ENCODE data around the gene GNG3. TPM values are rescaled to one million over a fixed set of nuclear protein-coding genes. Genes with fewer than 3 reads are reported as not detected.
"Not testable (repeated sequence)": the region's sequence is repeated elsewhere in the genome, so short reads cannot be mapped to it uniquely, and the experiment has no call there.

GNG3 gene
- total RNA-seq, 2 experiments from 2014 or later: not detected

- Mint-ChIP-seq H3K4me3 (peak within 1 kb of the TSS; percentile 100), H3K27ac (peak within 1 kb of the TSS; percentile 98), H3K27me3 (no peaks in the 10 kb centered on the region), H3K9me3 (no peaks in the 10 kb centered on the region), H3K36me3 (peaks cover 33% of the 10 kb centered on the region), H3K4me1 (peaks cover 39% of the 10 kb centered on the region)
- peak; percentile 99 for DNase-seq
- ATAC-seq (ENCODE audit: low read depth): peak; percentile 89
- POLR2A ChIA-PET: interaction anchor here (0.5 to 8.3 kb wide), 43 partner anchors 8 to 1646 kb away, joined by 3 to 107 read pairs (median 5); partner anchors contain the start of genes B3GAT3, BSCL2, C11orf98 and CSKMT
Measured at GRCh38 chr11:62727165-62727871, 19.8 kb downstream of the GNG3 start, which contains the start of gene HNRNPUL2. Gene HNRNPUL2 (minus strand): TSS chr11:62727457. CDS start chr11:62727156, 301 bp downstream.

DNA sequence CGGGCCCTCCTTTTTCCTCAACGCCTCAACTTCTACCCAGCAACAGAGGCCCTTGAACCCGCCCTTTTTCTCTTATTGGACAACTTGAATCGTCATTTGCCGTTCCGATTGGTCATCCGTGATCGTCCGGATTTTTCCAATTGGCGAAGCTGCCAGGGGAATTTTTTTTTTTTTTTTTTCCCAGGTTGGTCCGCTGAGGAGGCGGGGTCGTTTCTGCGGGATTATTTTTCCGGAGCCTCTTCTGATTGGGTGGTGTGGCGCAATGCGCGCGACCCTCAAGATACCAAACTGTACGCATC, 20.3 kb downstream of the GNG3 start:
- Mint-ChIP-seq H3K27ac (peak overlapping the region; percentile 98), H3K4me3 (peak overlapping the region; percentile 100), H3K36me3 (peaks cover 28% of the 10 kb centered on the region), H3K27me3 (no peaks in the 10 kb centered on the region), H3K4me1 (peaks cover 34% of the 10 kb centered on the region), H3K9me3 (no peaks in the 10 kb centered on the region)
- ATAC-seq (ENCODE audit: low read depth) (peak; percentile 55), DNase-seq (no peak)
- POLR2A ChIA-PET: interaction anchor here (0.6 to 8.3 kb wide), 38 partner anchors 9 to 176 kb away, joined by 3 to 107 read pairs (median 8); partner anchors contain the start of genes B3GAT3, BSCL2, C11orf98 and CSKMT

DNA sequence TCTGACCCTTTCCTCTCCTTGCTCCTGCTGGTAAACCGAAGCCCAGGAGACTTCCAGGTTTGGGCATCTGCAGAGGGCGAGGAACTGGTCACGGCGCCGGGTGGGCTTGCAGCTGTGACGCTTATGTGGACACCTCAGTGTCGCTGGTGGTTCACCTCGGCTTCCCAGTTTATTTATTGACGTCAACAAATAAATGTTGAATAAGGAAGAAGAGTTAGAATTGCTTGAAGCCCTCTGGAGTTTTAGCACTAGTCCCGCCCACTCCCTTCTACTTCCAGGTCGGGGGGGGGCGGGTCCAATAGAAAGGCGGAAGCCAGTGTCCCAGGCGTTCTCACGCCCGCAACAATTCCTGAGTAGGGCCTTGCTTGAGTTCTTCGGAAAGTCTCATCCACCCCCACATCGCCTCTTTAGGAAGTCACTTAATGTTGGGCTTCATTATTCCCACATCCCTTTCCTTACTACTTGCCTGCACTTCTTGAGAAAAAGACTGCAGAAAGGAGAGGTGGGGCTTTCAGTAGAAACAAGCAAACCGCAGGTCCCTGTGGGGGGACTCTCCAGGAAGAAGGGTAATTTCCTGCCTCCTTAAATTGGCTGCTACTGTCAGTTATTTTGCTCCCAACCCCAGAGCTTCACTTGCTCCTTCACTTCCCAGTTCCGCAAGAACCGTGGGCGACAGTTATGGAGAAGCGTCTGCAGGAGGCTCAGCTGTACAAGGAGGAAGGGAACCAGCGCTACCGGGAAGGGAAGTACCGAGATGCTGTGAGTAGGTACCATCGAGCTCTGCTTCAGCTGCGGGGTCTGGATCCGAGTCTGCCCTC, 20.9 kb downstream of the GNG3 start, which contains the start of gene TTC9C:
TSS of gene TTC9C (plus strand) at position 316 of the 818 bp plus-strand sequence. CDS start at position 679, 363 bp downstream.
- peak within 1 kb of the TSS; percentile 100 for H3K4me3 Mint-ChIP-seq
- H3K27ac Mint-ChIP-seq: peak within 1 kb of the TSS; percentile 98
- ATAC-seq (ENCODE audit: low read depth) (peak; percentile 13), DNase-seq (peak; percentile 79)
- POLR2A ChIA-PET: interaction anchor here (0.5 to 8.3 kb wide), 29 partner anchors 9 to 575 kb away, joined by 3 to 107 read pairs (median 9); partner anchors contain the start of genes B3GAT3, BSCL2, C11orf98 and CSKMT
- H3K27me3 Mint-ChIP-seq: no peaks in the 10 kb centered on the region
- peaks cover 30% of the 10 kb centered on the region for H3K36me3 Mint-ChIP-seq
- H3K9me3 Mint-ChIP-seq: no peaks in the 10 kb centered on the region
- peaks cover 39% of the 10 kb centered on the region for H3K4me1 Mint-ChIP-seq

- not testable (repeated sequence) for H3K27me3 Mint-ChIP-seq; ATAC-seq (ENCODE audit: low read depth); H3K9me3 Mint-ChIP-seq
- DNase-seq: peak; percentile 10
- POLR2A ChIA-PET: interaction anchor here (0.6 to 8.3 kb wide), 10 partner anchors 21 to 178 kb away, joined by 3 to 107 read pairs (median 23); partner anchors contain the start of genes BSCL2, GNG3, LBHD1 and POLR2G
- Mint-ChIP-seq H3K27ac (peak overlapping the region; percentile 38), H3K4me3 (peak overlapping the region; percentile 100), H3K36me3 (peaks cover 24% of the 10 kb centered on the region), H3K4me1 (peaks cover 26% of the 10 kb centered on the region)
Measured at GRCh38 chr11:62730076-62730475, 22.6 kb downstream of the GNG3 start.

DNA sequence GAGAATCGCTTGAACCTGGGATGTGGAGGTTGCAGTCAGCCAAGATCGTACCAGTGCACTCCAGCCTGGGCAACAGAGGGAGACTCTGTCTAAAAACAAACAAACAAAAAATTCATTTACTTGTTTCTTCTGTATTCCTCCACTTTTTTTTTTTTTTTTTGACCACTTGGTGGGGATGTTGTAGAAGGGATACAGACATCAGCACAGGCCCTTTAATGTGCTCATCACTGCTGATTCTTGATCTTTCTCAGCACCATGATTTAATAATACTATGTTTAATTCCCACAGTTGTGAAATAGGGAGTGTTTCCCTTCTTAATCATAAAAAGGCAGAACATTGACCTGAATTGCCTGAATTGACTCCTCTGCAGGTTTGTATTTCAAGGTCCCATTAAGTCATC, 25.4 kb downstream of the GNG3 start:
- H3K27ac Mint-ChIP-seq: no peak overlapping the region
- no peaks in the 10 kb centered on the region for H3K27me3 Mint-ChIP-seq
- H3K9me3 Mint-ChIP-seq: no peaks in the 10 kb centered on the region
- no peak overlapping the region for H3K4me3 Mint-ChIP-seq
- DNase-seq (peak; percentile 14), ATAC-seq (ENCODE audit: low read depth) (no peak)
- POLR2A ChIA-PET: no interaction called here
- H3K4me1 Mint-ChIP-seq: peaks cover 19% of the 10 kb centered on the region
- H3K36me3 Mint-ChIP-seq: peaks cover 14% of the 10 kb centered on the region

GRCh38 chr11:62737196-62737595, 29.7 kb downstream of the GNG3 start:
- Mint-ChIP-seq H3K4me1 (peaks cover 7% of the 10 kb centered on the region), H3K27ac (no peak overlapping the region), H3K27me3 (no peaks in the 10 kb centered on the region), H3K36me3 (peaks cover 16% of the 10 kb centered on the region), H3K4me3 (no peak overlapping the region), H3K9me3 (no peaks in the 10 kb centered on the region)
- DNase-seq (no peak), ATAC-seq (ENCODE audit: low read depth) (no peak)
- POLR2A ChIA-PET: interaction anchor here (0.6 to 1.1 kb wide), 2 partner anchors 98 to 155 kb away, joined by 3 read pairs; no protein-coding TSS in a partner anchor

DNA sequence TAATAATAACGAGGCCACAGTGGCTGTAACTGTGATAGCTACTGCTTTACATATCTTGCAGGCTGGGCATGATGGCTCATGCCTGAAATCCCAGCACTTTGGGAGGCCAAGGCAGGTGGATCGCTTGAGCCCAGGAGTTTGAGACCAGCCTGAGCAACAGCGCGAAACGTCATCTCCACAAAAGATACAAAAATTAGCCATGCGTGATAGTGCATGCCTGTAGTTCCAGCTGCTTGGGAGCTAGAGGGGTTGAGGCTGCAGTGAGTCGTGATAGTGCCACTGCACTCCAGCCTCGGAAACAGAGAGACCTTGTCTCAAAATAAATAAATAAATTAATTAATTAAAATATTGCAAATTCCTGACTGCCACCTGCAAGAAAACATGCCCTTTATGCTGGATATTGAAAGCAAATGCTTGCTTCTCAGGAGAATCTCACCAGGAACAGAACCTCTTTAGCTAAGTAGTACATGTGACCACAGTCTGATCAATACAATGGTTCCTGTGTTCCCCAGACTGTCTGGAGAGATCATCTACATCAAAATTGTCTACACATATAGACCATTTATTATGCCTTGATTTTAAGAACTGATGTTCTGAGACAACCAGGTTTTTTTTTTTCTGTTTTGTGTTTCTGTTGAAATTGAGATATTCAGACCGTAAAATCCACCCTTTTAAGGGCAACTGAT, 40.1 kb downstream of the GNG3 start:
- no peaks in the 10 kb centered on the region for H3K9me3 Mint-ChIP-seq
- ATAC-seq (ENCODE audit: low read depth) (no peak), DNase-seq (no peak)
- POLR2A ChIA-PET: interaction anchor here (1.2 to 1.8 kb wide), 2 partner anchors 20 to 108 kb away, joined by 4 to 5 read pairs; partner anchors contain the start of gene HNRNPUL2
- H3K4me3 Mint-ChIP-seq: no peak overlapping the region
- H3K4me1 Mint-ChIP-seq: peaks cover 15% of the 10 kb centered on the region
- H3K36me3 Mint-ChIP-seq: peaks cover 3% of the 10 kb centered on the region
- no peaks in the 10 kb centered on the region for H3K27me3 Mint-ChIP-seq
- H3K27ac Mint-ChIP-seq: no peak overlapping the region

GRCh38 chr11:62749931-62750330, 42.5 kb downstream of the GNG3 start:
- not testable (repeated sequence) for DNase-seq; ATAC-seq (ENCODE audit: low read depth); H3K9me3 Mint-ChIP-seq; H3K27ac Mint-ChIP-seq; H3K36me3 Mint-ChIP-seq; H3K4me3 Mint-ChIP-seq; H3K27me3 Mint-ChIP-seq
- H3K4me1 Mint-ChIP-seq: peaks cover 27% of the 10 kb centered on the region
- POLR2A ChIA-PET: interaction anchor here (6.2 kb wide), 1 partner anchor 91 kb away, joined by 73 read pairs; the partner anchor contains the start of gene WDR74

DNA sequence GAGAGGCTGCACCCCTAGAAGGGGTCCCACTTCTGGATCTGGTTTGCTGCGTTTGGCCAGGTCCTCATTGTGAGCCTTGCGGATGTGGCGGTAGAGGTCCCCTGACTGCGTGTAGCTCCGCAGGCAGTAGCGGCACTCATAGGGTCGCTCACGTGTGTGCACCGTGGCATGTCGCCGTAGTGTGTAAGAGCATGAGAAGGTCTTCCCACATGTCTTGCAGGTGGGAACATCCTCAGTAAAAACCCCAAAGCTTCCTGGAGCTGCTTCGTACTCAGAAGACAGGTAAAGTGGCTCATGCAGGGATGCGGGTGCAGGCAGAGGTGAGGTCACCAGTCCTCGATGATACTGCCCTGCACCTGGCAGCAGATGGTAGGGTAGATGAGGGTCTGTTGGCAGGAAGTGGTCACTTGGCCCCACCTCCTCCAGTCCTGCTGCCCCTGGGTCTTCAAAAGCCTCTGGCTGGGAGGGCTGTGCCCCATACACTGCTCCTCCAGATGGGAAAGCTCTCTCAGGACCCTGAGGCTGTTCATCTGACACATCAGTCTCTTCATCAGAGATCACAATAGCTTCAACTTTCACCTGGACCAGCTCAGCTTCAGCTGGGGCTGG, 44.8 kb downstream of the GNG3 start:
- peaks cover 29% of the 10 kb centered on the region for H3K4me1 Mint-ChIP-seq
- no peaks in the 10 kb centered on the region for H3K9me3 Mint-ChIP-seq
- no peaks in the 10 kb centered on the region for H3K27me3 Mint-ChIP-seq
- peak overlapping the region; percentile 96 for H3K4me3 Mint-ChIP-seq
- DNase-seq (no peak), ATAC-seq (ENCODE audit: low read depth) (no peak)
- H3K27ac Mint-ChIP-seq: peak overlapping the region; percentile 98
- peaks cover 3% of the 10 kb centered on the region for H3K36me3 Mint-ChIP-seq
- POLR2A ChIA-PET: interaction anchor here (0.6 to 6.2 kb wide), 6 partner anchors 18 to 88 kb away, joined by 3 to 73 read pairs (median 14); partner anchors contain the start of genes HNRNPUL2, TAF6L, TMEM179B and WDR74

DNA sequence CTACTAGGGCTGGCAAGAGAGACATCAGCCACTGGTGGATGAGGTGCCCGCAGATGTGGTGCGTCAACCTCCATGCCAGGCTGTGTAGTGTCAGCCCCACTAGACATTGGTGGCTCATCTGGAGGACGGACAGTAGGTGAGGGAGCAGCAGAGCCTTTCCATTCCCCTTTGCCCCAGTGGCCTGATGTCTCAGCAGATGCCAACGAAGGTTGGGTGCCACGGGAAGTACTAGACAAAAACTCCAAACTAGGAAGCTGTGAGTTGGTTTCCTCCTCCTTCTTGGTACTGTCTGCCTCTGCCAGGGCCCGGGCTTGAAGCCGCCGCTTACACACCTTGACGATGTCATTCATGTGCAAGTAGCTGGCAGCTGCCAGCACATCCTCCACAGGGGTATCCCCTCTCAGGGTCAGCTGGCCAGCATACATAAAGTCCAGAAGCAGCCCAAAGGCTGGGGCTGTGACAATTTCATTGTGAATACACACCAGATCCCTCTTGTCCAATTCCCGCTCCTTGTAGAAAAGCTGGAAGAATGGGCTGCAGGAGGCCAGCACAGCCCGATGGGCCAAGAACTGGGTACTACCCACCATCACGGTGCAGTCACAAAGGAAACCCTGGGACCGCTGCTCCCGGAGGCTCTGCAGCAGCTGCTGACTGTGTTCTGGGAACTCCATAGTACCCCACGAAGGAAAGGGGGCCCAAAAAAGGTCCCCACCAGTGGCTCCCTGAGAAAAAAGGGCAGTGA, 45.7 kb downstream of the GNG3 start:
- POLR2A ChIA-PET: interaction anchor here (0.5 to 6.2 kb wide), 35 partner anchors 8 to 179 kb away, joined by 3 to 73 read pairs (median 6); partner anchors contain the start of genes C11orf98, CSKMT, EEF1G and HNRNPUL2
- Mint-ChIP-seq H3K9me3 (no peaks in the 10 kb centered on the region), H3K4me3 (peak overlapping the region; percentile 96), H3K4me1 (peaks cover 29% of the 10 kb centered on the region), H3K27ac (peak overlapping the region; percentile 98), H3K27me3 (no peaks in the 10 kb centered on the region), H3K36me3 (peaks cover 3% of the 10 kb centered on the region)
- ATAC-seq (ENCODE audit: low read depth) (no peak), DNase-seq (no peak)

GRCh38 chr11:62753736-62754603, 46.5 kb downstream of the GNG3 start, which contains the start of gene ZBTB3:
Gene ZBTB3 (minus strand): TSS chr11:62754160. CDS start chr11:62753664, 496 bp downstream.
- ATAC-seq (ENCODE audit: low read depth) (peak; percentile 99), DNase-seq (peak; percentile 95)
- no peaks in the 10 kb centered on the region for H3K9me3 Mint-ChIP-seq
- H3K4me1 Mint-ChIP-seq: peaks cover 26% of the 10 kb centered on the region
- H3K27me3 Mint-ChIP-seq: peaks cover 4% of the 10 kb centered on the region
- H3K4me3 Mint-ChIP-seq: peak within 1 kb of the TSS; percentile 96
- H3K27ac Mint-ChIP-seq: peak within 1 kb of the TSS; percentile 98
- peaks cover 3% of the 10 kb centered on the region for H3K36me3 Mint-ChIP-seq
- POLR2A ChIA-PET: interaction anchor here (0.5 to 6.2 kb wide), 44 partner anchors 9 to 415 kb away, joined by 3 to 73 read pairs (median 5); partner anchors contain the start of genes C11orf98, CSKMT, EEF1G and GANAB
